Activated effector memory CD4-positive, alpha-beta T cell treated with Interleukin-2 at 50 U/mL for 16 hours (primary cell): ENCODE data around the gene GRIN3A.
"Not testable (repeated sequence)": the region's sequence is repeated elsewhere in the genome, so short reads cannot be mapped to it uniquely, and the experiment has no call there.

Experiments
- DNase-seq: peaks from one replicate; pipeline ENCODE4 v3.0.0-alpha.2; 2020

The GRIN3A gene

GRCh38 chr9:101631892-101632291, 106.6 kb downstream of the GRIN3A start:
- DNase-seq: no peak

GRCh38 chr9:101629636-101630035, 108.8 kb downstream of the GRIN3A start:
- DNase-seq: no peak

GRCh38 chr9:101628173-101628572, 110.3 kb downstream of the GRIN3A start:
- DNase-seq: no peak

- no peak for DNase-seq
Observed at GRCh38 chr9:101626295-101626694, 112.2 kb downstream of the GRIN3A start.

GRCh38 chr9:101625876-101626275, 112.6 kb downstream of the GRIN3A start:
- no peak for DNase-seq

GRCh38 chr9:101620452-101620851, 118.0 kb downstream of the GRIN3A start:
- DNase-seq: no peak

GRCh38 chr9:101618698-101619097, 119.7 kb downstream of the GRIN3A start:
- DNase-seq: no peak

- DNase-seq: no peak
Observed at GRCh38 chr9:101605547-101605946, 132.9 kb downstream of the GRIN3A start.

GRCh38 chr9:101604296-101604695, 134.2 kb downstream of the GRIN3A start:
- no peak for DNase-seq

- DNase-seq: no peak
Observed at GRCh38 chr9:101601904-101602765, 136.3 kb downstream of the GRIN3A start.

GRCh38 chr9:101594796-101595195, 143.7 kb downstream of the GRIN3A start, which contains the start of gene PPP3R2:
PPP3R2 (minus strand) TSS chr9:101594969; CDS start chr9:101594921, 48 bp downstream.
- no peak for DNase-seq

GRCh38 chr9:101593345-101593744, 145.1 kb downstream of the GRIN3A start:
- DNase-seq: no peak

- no peak for DNase-seq
Observed at GRCh38 chr9:101592788-101593187, 145.7 kb downstream of the GRIN3A start.

GRCh38 chr9:101591787-101592446, 146.5 kb downstream of the GRIN3A start:
- no peak for DNase-seq

GRCh38 chr9:101590901-101591300, 147.5 kb downstream of the GRIN3A start:
- no peak for DNase-seq

GRCh38 chr9:101590074-101590473, 148.4 kb downstream of the GRIN3A start:
- not testable (repeated sequence) for DNase-seq

GRCh38 chr9:101587332-101588043, 151.0 kb downstream of the GRIN3A start:
- DNase-seq: no peak

GRCh38 chr9:101586651-101587050, 151.8 kb downstream of the GRIN3A start:
- no peak for DNase-seq

- DNase-seq: no peak
Observed at GRCh38 chr9:101585740-101586139, 152.7 kb downstream of the GRIN3A start.

- no peak for DNase-seq
Observed at GRCh38 chr9:101582553-101582952, 155.9 kb downstream of the GRIN3A start.

- no peak for DNase-seq
Observed at GRCh38 chr9:101579711-101580545, 158.5 kb downstream of the GRIN3A start.

- DNase-seq: no peak
Observed at GRCh38 chr9:101578378-101578777, 160.1 kb downstream of the GRIN3A start.
